Measurements from ENCODE around the gene DYNLL1. TPM values are rescaled to one million over a fixed set of nuclear protein-coding genes. Genes with fewer than 3 reads are reported as not detected.

The DYNLL1 gene
- total RNA-seq, 1 donor from 2014 or later: 392 TPM

DNA sequence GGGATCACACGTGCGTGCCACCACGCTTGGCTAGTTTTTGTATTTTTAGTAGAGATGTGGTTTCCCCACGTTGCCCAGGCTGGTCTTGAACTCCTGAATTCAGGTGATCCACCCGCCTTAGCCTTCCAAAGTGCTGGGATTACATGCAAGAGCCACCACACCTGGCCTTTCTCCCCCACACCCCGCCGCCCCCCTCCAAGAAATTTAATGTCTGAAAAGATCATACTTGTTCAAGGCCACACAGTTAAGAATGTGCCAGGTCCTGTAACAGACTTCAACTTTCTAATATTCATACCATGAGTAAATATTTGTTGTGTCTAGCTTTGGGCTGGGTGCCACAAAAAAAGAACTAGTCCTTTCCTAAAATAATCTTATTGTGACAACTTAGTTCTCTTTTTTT is 40.6 kb upstream of the DYNLL1 start:
- Mint-ChIP-seq H3K27me3 (ENCODE audit: unreplicated experiment) (peaks cover 1% of the 10 kb centered on the region), H3K4me3 (ENCODE audit: unreplicated experiment) (no peak overlapping the region), H3K27ac (ENCODE audit: unreplicated experiment) (no peak overlapping the region), H3K9me3 (ENCODE audit: unreplicated experiment) (no peaks in the 10 kb centered on the region), H3K4me1 (ENCODE audit: unreplicated experiment) (no peaks in the 10 kb centered on the region), H3K36me3 (ENCODE audit: low read depth, unreplicated experiment) (peaks cover 19% of the 10 kb centered on the region)
- DNase-seq (ENCODE audit: low spot score): no peak
- TF ChIP-seq, protein P1, sequence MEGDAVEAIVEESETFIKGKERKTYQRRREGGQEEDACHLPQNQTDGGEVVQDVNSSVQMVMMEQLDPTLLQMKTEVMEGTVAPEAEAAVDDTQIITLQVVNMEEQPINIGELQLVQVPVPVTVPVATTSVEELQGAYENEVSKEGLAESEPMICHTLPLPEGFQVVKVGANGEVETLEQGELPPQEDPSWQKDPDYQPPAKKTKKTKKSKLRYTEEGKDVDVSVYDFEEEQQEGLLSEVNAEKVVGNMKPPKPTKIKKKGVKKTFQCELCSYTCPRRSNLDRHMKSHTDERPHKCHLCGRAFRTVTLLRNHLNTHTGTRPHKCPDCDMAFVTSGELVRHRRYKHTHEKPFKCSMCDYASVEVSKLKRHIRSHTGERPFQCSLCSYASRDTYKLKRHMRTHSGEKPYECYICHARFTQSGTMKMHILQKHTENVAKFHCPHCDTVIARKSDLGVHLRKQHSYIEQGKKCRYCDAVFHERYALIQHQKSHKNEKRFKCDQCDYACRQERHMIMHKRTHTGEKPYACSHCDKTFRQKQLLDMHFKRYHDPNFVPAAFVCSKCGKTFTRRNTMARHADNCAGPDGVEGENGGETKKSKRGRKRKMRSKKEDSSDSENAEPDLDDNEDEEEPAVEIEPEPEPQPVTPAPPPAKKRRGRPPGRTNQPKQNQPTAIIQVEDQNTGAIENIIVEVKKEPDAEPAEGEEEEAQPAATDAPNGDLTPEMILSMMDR (IDR thresholded peaks at IDR 0.05; ENCODE audit: unreplicated experiment): no peak

GRCh38 chr12:120457133-120457532 is 38.8 kb upstream of the DYNLL1 start:
- TF ChIP-seq, protein P1 (IDR thresholded peaks at IDR 0.05; ENCODE audit: unreplicated experiment): peak; percentile 14
- Mint-ChIP-seq H3K27me3 (ENCODE audit: unreplicated experiment) (peaks cover 1% of the 10 kb centered on the region), H3K4me3 (ENCODE audit: unreplicated experiment) (no peak overlapping the region), H3K9me3 (ENCODE audit: unreplicated experiment) (no peaks in the 10 kb centered on the region), H3K4me1 (ENCODE audit: unreplicated experiment) (no peaks in the 10 kb centered on the region), H3K27ac (ENCODE audit: unreplicated experiment) (no peak overlapping the region), H3K36me3 (ENCODE audit: low read depth, unreplicated experiment) (peaks cover 25% of the 10 kb centered on the region)
- peak; percentile 14 for DNase-seq (ENCODE audit: low spot score)

DNA sequence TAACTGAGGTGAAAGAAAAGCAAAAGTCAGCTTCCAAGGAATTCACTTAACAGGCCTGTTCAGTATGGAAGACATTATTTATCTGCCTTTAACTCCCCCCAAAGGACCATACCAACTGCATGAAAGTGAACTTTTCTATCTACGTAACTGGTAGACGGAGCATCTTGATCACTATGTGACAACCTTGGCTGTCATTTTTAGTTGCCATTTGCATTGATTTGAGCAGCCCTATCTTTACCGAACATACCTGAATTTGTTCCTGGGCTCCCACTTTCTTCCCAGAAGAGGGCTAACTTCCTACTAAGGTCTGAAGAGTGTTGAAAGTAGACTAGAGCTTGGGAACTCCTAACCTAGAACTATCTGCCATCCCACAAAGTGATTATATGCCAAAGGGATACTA is 35.8 kb upstream of the DYNLL1 start:
- H3K4me3 Mint-ChIP-seq (ENCODE audit: unreplicated experiment): peak overlapping the region; percentile 65
- DNase-seq (ENCODE audit: low spot score): no peak
- H3K9me3 Mint-ChIP-seq (ENCODE audit: unreplicated experiment): no peaks in the 10 kb centered on the region
- no peak overlapping the region for H3K27ac Mint-ChIP-seq (ENCODE audit: unreplicated experiment)
- TF ChIP-seq, protein P1 (IDR thresholded peaks at IDR 0.05; ENCODE audit: unreplicated experiment): no peak
- peaks cover 3% of the 10 kb centered on the region for H3K27me3 Mint-ChIP-seq (ENCODE audit: unreplicated experiment)
- H3K36me3 Mint-ChIP-seq (ENCODE audit: low read depth, unreplicated experiment): peaks cover 41% of the 10 kb centered on the region
- H3K4me1 Mint-ChIP-seq (ENCODE audit: unreplicated experiment): no peaks in the 10 kb centered on the region

- H3K27ac Mint-ChIP-seq (ENCODE audit: unreplicated experiment): no peak overlapping the region
- no peak for DNase-seq (ENCODE audit: low spot score)
- no peaks in the 10 kb centered on the region for H3K4me1 Mint-ChIP-seq (ENCODE audit: unreplicated experiment)
- peaks cover 42% of the 10 kb centered on the region for H3K36me3 Mint-ChIP-seq (ENCODE audit: low read depth, unreplicated experiment)
- H3K27me3 Mint-ChIP-seq (ENCODE audit: unreplicated experiment): peaks cover 3% of the 10 kb centered on the region
- H3K9me3 Mint-ChIP-seq (ENCODE audit: unreplicated experiment): no peaks in the 10 kb centered on the region
- H3K4me3 Mint-ChIP-seq (ENCODE audit: unreplicated experiment): no peak overlapping the region
- TF ChIP-seq, protein P1 (IDR thresholded peaks at IDR 0.05; ENCODE audit: unreplicated experiment): no peak
Observed at GRCh38 chr12:120462099-120462640, 33.7 kb upstream of the DYNLL1 start.

- no peak for DNase-seq (ENCODE audit: low spot score)
- Mint-ChIP-seq H3K36me3 (ENCODE audit: low read depth, unreplicated experiment) (peaks cover 40% of the 10 kb centered on the region), H3K27ac (ENCODE audit: unreplicated experiment) (no peak overlapping the region), H3K9me3 (ENCODE audit: unreplicated experiment) (no peaks in the 10 kb centered on the region), H3K4me1 (ENCODE audit: unreplicated experiment) (peaks cover 6% of the 10 kb centered on the region), H3K4me3 (ENCODE audit: unreplicated experiment) (no peak overlapping the region), H3K27me3 (ENCODE audit: unreplicated experiment) (peaks cover 2% of the 10 kb centered on the region)
- TF ChIP-seq, protein P1 (IDR thresholded peaks at IDR 0.05; ENCODE audit: unreplicated experiment): no peak
Observed at GRCh38 chr12:120463712-120464111, 32.2 kb upstream of the DYNLL1 start.

All from endothelial cell (in vitro differentiated cells).